Stimulated activated CD4-positive, alpha-beta T cell treated with anti-CD3 and anti-CD28 coated beads, Interleukin-15, amount 100 ng/mL, for 1 hour (primary cell): ENCODE measurements around the gene UFL1.
A peak's percentile ranks its signal among the peaks of the same experiment; 100 is the strongest.
"Not testable (repeated sequence)": the region's sequence is repeated elsewhere in the genome, so short reads cannot be mapped to it uniquely, and the experiment has no call there.

Source experiments
- DNase-seq, 2 donors: peaks; one replicate each; pipeline ENCODE4 v3.0.0-alpha.2; 2020; ENCODE audit warnings: low read depth in 1 of 2, low spot score in 1 of 2

UFL1 gene

GRCh38 chr6:96521644-96522464, at the start of gene UFL1:
Gene UFL1 (plus strand): TSS chr6:96521806. CDS start chr6:96521874, 68 bp downstream.
- peak; percentile 88 to 91 for DNase-seq

- not testable (repeated sequence) for DNase-seq
Measured at GRCh38 chr6:96472291-96472690, 49.3 kb upstream of the UFL1 start.

- DNase-seq, result no peak
Measured at GRCh38 chr6:96478695-96479094, 42.9 kb upstream of the UFL1 start.

GRCh38 chr6:96491926-96492325, 29.7 kb upstream of the UFL1 start:
- no peak for DNase-seq

GRCh38 chr6:96499781-96500180, 21.8 kb upstream of the UFL1 start:
- DNase-seq, result peak in 1 of 2 donors; percentile 23

- no peak for DNase-seq
Measured at GRCh38 chr6:96502915-96503314, 18.7 kb upstream of the UFL1 start.

GRCh38 chr6:96505363-96505762, 16.2 kb upstream of the UFL1 start:
- DNase-seq, result no peak

GRCh38 chr6:96509281-96509680, 12.3 kb upstream of the UFL1 start:
- no peak for DNase-seq

GRCh38 chr6:96520171-96521115, 1.2 kb upstream of the UFL1 start:
- no peak for DNase-seq

GRCh38 chr6:96521306-96521643, 331 bp upstream of the UFL1 start:
- no peak for DNase-seq

GRCh38 chr6:96522465-96523009, 931 bp downstream of the UFL1 start:
- no peak for DNase-seq

- no peak for DNase-seq
Measured at GRCh38 chr6:96528193-96528592, 6.6 kb downstream of the UFL1 start.

- no peak for DNase-seq
Measured at GRCh38 chr6:96532399-96532798, 10.8 kb downstream of the UFL1 start.

GRCh38 chr6:96537726-96538125, 16.1 kb downstream of the UFL1 start:
- no peak for DNase-seq

GRCh38 chr6:96542702-96543101, 21.1 kb downstream of the UFL1 start:
- no peak for DNase-seq

- DNase-seq, result no peak
Measured at GRCh38 chr6:96545882-96546281, 24.3 kb downstream of the UFL1 start.

- no peak for DNase-seq
Measured at GRCh38 chr6:96547654-96548053, 26.0 kb downstream of the UFL1 start.

GRCh38 chr6:96554558-96554957, 33.0 kb downstream of the UFL1 start:
- DNase-seq, result no peak

- DNase-seq, result not testable (repeated sequence)
Measured at GRCh38 chr6:96559740-96560139, 38.1 kb downstream of the UFL1 start.

GRCh38 chr6:96562886-96563285, 41.3 kb downstream of the UFL1 start, which contains the start of gene FHL5:
Gene FHL5 (plus strand): TSS chr6:96563128. CDS start chr6:96603614, 40,486 bp downstream.
- DNase-seq, result no peak

- DNase-seq, result no peak
Measured at GRCh38 chr6:96563853-96564252, 42.2 kb downstream of the UFL1 start.

GRCh38 chr6:96570053-96570452, 48.4 kb downstream of the UFL1 start:
- DNase-seq, result no peak
